Endodermal cell (in vitro differentiated cells): ENCODE results near the gene POLE3. TPM values are rescaled to one million over a fixed set of nuclear protein-coding genes. Genes with fewer than 3 reads are reported as not detected.

Source experiments
- DNase-seq: peaks from one replicate; pipeline ENCODE4 v3.0.0-alpha.2; 2017
- H3K27ac ChIP-seq: 2 replicates; pipeline ENCODE4 v1.5.1; 2013; ENCODE audit warnings: mild to moderate bottlenecking, low read depth, low read length, moderate library complexity
- H3K27me3 ChIP-seq: 2 replicates; pipeline ENCODE4 v1.6.1; 2013; ENCODE audit warnings: mild to moderate bottlenecking, low read length, moderate library complexity; ENCODE audit not compliant: insufficient read depth, control insufficient read depth, poor library complexity, severe bottlenecking
- H3K36me3 ChIP-seq: 2 replicates; pipeline ENCODE4 v1.7.0; 2013; ENCODE audit warnings: mild to moderate bottlenecking, low read length, moderate library complexity; ENCODE audit not compliant: control insufficient read depth, insufficient read depth
- H3K4me1 ChIP-seq: one replicate; pipeline ENCODE4 v1.7.0; 2013; ENCODE audit warnings: low read length; ENCODE audit not compliant: control insufficient read depth, insufficient read depth
- H3K4me3 ChIP-seq: 2 replicates; pipeline ENCODE4 v1.5.1; 2013; ENCODE audit warnings: mild to moderate bottlenecking, low read length, moderate library complexity
- H3K9ac ChIP-seq: 2 replicates; pipeline ENCODE4 v1.6.1; 2013; ENCODE audit warnings: mild to moderate bottlenecking, low read length, moderate library complexity; ENCODE audit not compliant: poor library complexity, severe bottlenecking; ENCODE audit errors: extremely low read depth
- H3K9me3 ChIP-seq: 2 replicates; pipeline ENCODE4 v1.6.1; 2013; ENCODE audit warnings: mild to moderate bottlenecking, low read length, moderate library complexity; ENCODE audit not compliant: control insufficient read depth
- H3K27ac Mint-ChIP-seq: 2 replicates; pipeline ENCODE4 v1.8.0; 2020; ENCODE audit warnings: mixed read lengths
- H3K27me3 Mint-ChIP-seq: 2 replicates; pipeline ENCODE4 v1.8.0; 2021; ENCODE audit warnings: mild to moderate bottlenecking, mixed read lengths; ENCODE audit not compliant: insufficient read depth
- H3K36me3 Mint-ChIP-seq: 2 replicates; pipeline ENCODE4 v1.8.0; 2020; ENCODE audit warnings: low read depth, mixed read lengths
- H3K4me1 Mint-ChIP-seq: 2 replicates; pipeline ENCODE4 v1.8.0; 2020; ENCODE audit warnings: mixed read lengths
- H3K4me3 Mint-ChIP-seq: 2 replicates; pipeline ENCODE4 v1.8.0; 2020; ENCODE audit warnings: mild to moderate bottlenecking, moderate library complexity, mixed read lengths
- H3K9me3 Mint-ChIP-seq: 2 replicates; pipeline ENCODE4 v1.8.0; 2020; ENCODE audit warnings: mild to moderate bottlenecking, mixed read lengths
- WGBS, 2 experiments: methylation state at CpG; one replicate each; pipeline versions ENCODE4 v1.1.5 to v1.1.7; 2013; ENCODE audit warnings: missing lambda C conversion rate in 2 of 2, mixed read lengths in 1 of 2; ENCODE audit not compliant: insufficient coverage in 1 of 2, insufficient read length in 1 of 2; 5-methylcytosine and 5-hydroxymethylcytosine counted together
- total RNA-seq, 2 donors: library from RNA; stranded (reverse); fragmentation: NEBNext Ultra II Directional in 1 of 2; extraction: Animal tissue kit (Norgen Biotek cat#: 25700) in 1 of 2; gene quantifications; 2 replicates in 1 of 2; 3 replicates in 1 of 2; pipeline ENCODE4 v1.2.1, GENCODE V29; 2021
- TF ChIP-seq, protein P1 (sequence below): fragments of 200-600 bp; sonication (generic); conservative IDR thresholded peaks from 2 replicates; pipeline ENCODE4 v1.5.0; 2021; ENCODE audit warnings: antibody characterized with exemption, mild to moderate bottlenecking

The POLE3 gene
- total RNA-seq, 2 donors from 2014 or later, result 36.5 to 45.6 TPM

- no peak overlapping the region for H3K4me3 Mint-ChIP-seq
- Histone ChIP-seq H3K9me3 (no peaks in the 10 kb centered on the region), H3K27me3 (no peaks in the 10 kb centered on the region), H3K27ac (no peak overlapping the region), H3K4me1 (no peaks in the 10 kb centered on the region), H3K9ac (no peak overlapping the region), H3K36me3 (peaks cover 19% of the 10 kb centered on the region), H3K4me3 (no peak overlapping the region)
- no peaks in the 10 kb centered on the region for H3K4me1 Mint-ChIP-seq
- WGBS, 2 experiments, result 40 to 100% methylated on average over 1 of the region's 1 CpG
- H3K9me3 Mint-ChIP-seq, result no peaks in the 10 kb centered on the region
- TF ChIP-seq, protein P1, sequence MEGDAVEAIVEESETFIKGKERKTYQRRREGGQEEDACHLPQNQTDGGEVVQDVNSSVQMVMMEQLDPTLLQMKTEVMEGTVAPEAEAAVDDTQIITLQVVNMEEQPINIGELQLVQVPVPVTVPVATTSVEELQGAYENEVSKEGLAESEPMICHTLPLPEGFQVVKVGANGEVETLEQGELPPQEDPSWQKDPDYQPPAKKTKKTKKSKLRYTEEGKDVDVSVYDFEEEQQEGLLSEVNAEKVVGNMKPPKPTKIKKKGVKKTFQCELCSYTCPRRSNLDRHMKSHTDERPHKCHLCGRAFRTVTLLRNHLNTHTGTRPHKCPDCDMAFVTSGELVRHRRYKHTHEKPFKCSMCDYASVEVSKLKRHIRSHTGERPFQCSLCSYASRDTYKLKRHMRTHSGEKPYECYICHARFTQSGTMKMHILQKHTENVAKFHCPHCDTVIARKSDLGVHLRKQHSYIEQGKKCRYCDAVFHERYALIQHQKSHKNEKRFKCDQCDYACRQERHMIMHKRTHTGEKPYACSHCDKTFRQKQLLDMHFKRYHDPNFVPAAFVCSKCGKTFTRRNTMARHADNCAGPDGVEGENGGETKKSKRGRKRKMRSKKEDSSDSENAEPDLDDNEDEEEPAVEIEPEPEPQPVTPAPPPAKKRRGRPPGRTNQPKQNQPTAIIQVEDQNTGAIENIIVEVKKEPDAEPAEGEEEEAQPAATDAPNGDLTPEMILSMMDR, result no peak
- no peak for DNase-seq
- no peaks in the 10 kb centered on the region for H3K27me3 Mint-ChIP-seq
- H3K27ac Mint-ChIP-seq, result no peak overlapping the region
- H3K36me3 Mint-ChIP-seq, result peaks cover 22% of the 10 kb centered on the region
Measured at GRCh38 chr9:113364951-113365350, 45.5 kb downstream of the POLE3 start.

GRCh38 chr9:113363336-113363735 is 47.1 kb downstream of the POLE3 start:
- no peak for DNase-seq
- H3K9me3 ChIP-seq, result no peaks in the 10 kb centered on the region
- H3K4me1 ChIP-seq, result no peaks in the 10 kb centered on the region
- H3K27me3 ChIP-seq, result no peaks in the 10 kb centered on the region
- H3K4me3 Mint-ChIP-seq, result no peak overlapping the region
- H3K27ac Mint-ChIP-seq, result no peak overlapping the region
- no peak overlapping the region for H3K27ac ChIP-seq
- 90 to 100% methylated on average over 1 to 3 of the region's 3 CpGs for WGBS, 2 experiments
- no peaks in the 10 kb centered on the region for H3K4me1 Mint-ChIP-seq
- H3K4me3 ChIP-seq, result no peak overlapping the region
- H3K36me3 ChIP-seq, result peaks cover 15% of the 10 kb centered on the region
- H3K36me3 Mint-ChIP-seq, result peaks cover 19% of the 10 kb centered on the region
- H3K9ac ChIP-seq, result no peak overlapping the region
- no peaks in the 10 kb centered on the region for H3K9me3 Mint-ChIP-seq
- no peaks in the 10 kb centered on the region for H3K27me3 Mint-ChIP-seq
- TF ChIP-seq, protein P1, result no peak

DNA sequence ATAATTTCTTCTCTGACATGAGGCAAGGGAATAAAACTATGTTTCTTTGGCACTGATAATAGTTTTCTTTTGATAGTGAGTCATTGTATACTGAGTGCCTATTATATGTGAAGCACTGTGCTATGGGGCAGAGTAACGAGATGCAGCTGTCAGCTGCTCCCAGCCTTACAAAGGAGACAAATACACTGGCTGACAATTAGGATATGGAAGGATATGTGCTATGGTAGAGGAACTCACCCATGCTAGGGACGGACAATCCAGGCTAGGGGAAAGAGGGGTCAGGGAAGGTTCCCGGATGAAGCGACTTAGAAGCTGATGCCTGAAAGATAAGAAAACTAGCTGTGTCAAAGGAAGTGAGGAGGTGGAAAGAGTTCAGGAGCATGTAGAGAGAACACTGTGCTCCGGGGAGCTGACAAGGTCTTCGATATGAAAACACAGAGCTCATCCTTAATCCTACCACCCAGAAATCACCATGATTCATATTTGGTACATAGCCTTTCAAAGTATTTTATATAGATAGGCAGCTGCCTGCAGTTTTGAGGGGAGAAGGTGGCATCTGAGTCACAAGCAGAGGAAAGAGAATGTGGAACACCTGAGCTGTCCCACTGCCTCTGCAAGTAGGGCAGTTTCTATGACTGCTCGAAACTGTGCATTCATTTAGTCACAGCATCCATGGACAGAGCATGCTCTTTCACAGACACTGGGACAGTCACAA is 49.0 kb downstream of the POLE3 start:
- peaks cover 15% of the 10 kb centered on the region for H3K36me3 ChIP-seq
- DNase-seq, result no peak
- no peak overlapping the region for H3K4me3 Mint-ChIP-seq
- H3K4me3 ChIP-seq, result no peak overlapping the region
- no peaks in the 10 kb centered on the region for H3K27me3 Mint-ChIP-seq
- TF ChIP-seq, protein P1, result no peak
- H3K36me3 Mint-ChIP-seq, result peaks cover 12% of the 10 kb centered on the region
- H3K9me3 ChIP-seq, result no peaks in the 10 kb centered on the region
- H3K27ac ChIP-seq, result no peak overlapping the region
- no peaks in the 10 kb centered on the region for H3K9me3 Mint-ChIP-seq
- H3K4me1 ChIP-seq, result no peaks in the 10 kb centered on the region
- H3K27me3 ChIP-seq, result no peaks in the 10 kb centered on the region
- H3K4me1 Mint-ChIP-seq, result peaks cover 6% of the 10 kb centered on the region
- H3K27ac Mint-ChIP-seq, result no peak overlapping the region
- H3K9ac ChIP-seq, result no peak overlapping the region
- WGBS, 2 experiments, result 90 to 91% methylated on average over 5 of the region's 7 CpGs
